Neuron (in vitro differentiated cells): Measurements from ENCODE around the gene ATOX1.

ENCODE experiments used
- H2AFZ ChIP-seq: one replicate; pipeline ENCODE4 v1.6.1; 2013; ENCODE audit warnings: low read depth, mild to moderate bottlenecking, inconsistent platforms, low read length, moderate library complexity
- H3K27me3 ChIP-seq: one replicate; pipeline ENCODE4 v1.6.1; 2013; ENCODE audit warnings: low read length; ENCODE audit not compliant: insufficient read depth
- H3K36me3 ChIP-seq: one replicate; pipeline ENCODE4 v1.6.1; 2013; ENCODE audit warnings: low read length; ENCODE audit not compliant: insufficient read depth
- H3K4me1 ChIP-seq: one replicate; pipeline ENCODE4 v1.6.1; 2013; ENCODE audit warnings: low read length; ENCODE audit not compliant: insufficient read depth
- H3K4me3 ChIP-seq: 2 replicates; pipeline ENCODE4 v1.5.1; 2013; ENCODE audit warnings: mild to moderate bottlenecking, low read length, moderate library complexity
- H3K9me3 ChIP-seq: one replicate; pipeline ENCODE4 v1.6.1; 2013; ENCODE audit warnings: low read length

ATOX1 gene

DNA sequence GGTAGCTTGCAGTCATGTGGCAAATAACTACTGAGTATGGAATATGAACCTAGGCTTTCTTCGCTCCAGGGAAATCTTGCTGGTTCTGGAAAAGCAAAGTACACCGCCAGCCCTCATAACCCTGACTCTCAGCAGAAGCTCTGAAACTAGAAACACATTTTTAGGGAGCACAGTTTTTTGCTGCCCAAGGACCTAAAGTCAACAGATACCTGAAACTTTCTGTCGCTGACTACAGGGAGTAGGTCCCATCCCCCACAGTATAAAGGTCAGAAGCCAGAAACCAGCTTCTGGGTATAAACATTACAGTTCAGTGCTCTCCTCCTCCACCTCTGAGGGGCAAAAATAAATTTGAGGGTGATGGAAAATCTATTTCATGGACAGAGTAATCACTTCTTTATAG is 3.0 kb downstream of the ATOX1 start:
- Histone ChIP-seq H3K27me3 (no peaks in the 10 kb centered on the region), H3K36me3 (peaks cover 3% of the 10 kb centered on the region), H3K9me3 (no peaks in the 10 kb centered on the region), H2AFZ (no peak overlapping the region), H3K4me3 (no peak overlapping the region), H3K4me1 (peaks cover 13% of the 10 kb centered on the region)

- peaks cover 3% of the 10 kb centered on the region for H3K36me3 ChIP-seq
Observed at GRCh38 chr5:151751593-151751992, 6.8 kb downstream of the ATOX1 start.

DNA sequence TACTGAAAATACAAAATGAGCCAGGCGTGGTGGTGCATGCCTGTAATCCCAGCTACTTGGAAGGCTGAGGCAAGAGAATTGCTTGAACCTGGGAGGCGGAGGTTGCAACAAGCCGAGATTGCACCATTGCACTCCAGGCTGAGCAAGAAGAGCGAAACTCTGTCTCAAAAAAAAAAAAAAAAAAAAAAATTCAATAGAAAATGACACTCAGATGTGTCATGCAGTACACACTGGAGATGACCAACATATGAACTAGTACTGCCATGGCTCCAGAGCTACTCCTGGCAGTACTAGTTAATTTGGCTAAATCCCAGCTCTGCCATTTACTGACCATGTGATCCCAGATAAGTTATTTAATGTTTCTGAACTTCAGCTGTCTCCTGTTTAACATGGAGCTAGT is 7.3 kb downstream of the ATOX1 start:
- H2AFZ ChIP-seq: no peak overlapping the region
- H3K4me1 ChIP-seq: no peaks in the 10 kb centered on the region
- no peaks in the 10 kb centered on the region for H3K9me3 ChIP-seq
- peaks cover 3% of the 10 kb centered on the region for H3K36me3 ChIP-seq
- no peak overlapping the region for H3K4me3 ChIP-seq
- no peaks in the 10 kb centered on the region for H3K27me3 ChIP-seq

More at GRCh38 chr5:151751593-151751992, 6.8 kb downstream of the ATOX1 start:
- H3K9me3 ChIP-seq: no peaks in the 10 kb centered on the region
- H2AFZ ChIP-seq: no peak overlapping the region
- H3K27me3 ChIP-seq: no peaks in the 10 kb centered on the region
- no peaks in the 10 kb centered on the region for H3K4me1 ChIP-seq
- H3K4me3 ChIP-seq: no peak overlapping the region

DNA sequence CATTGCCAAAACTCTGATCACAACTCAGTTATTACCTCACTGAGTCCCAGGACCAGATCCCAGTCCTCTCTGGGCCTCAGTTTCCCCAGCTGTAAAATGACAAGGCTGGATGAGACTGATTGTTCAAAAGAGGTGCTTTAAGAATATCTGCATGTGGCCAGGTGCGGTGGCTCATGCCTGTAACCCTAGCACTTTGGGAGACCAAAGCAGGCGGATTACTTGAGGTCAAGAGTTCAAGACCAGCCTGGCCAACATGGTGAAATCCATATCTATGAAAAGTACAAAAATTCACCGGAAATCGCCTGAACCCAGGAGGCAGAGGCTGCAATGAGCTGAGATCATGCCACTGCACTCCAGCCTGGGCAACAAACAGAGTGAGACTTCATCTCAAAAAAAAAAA is 8.3 kb downstream of the ATOX1 start:
- Histone ChIP-seq H3K4me3 (no peak overlapping the region), H2AFZ (no peak overlapping the region), H3K36me3 (peaks cover 12% of the 10 kb centered on the region), H3K9me3 (no peaks in the 10 kb centered on the region), H3K4me1 (no peaks in the 10 kb centered on the region), H3K27me3 (no peaks in the 10 kb centered on the region)

DNA sequence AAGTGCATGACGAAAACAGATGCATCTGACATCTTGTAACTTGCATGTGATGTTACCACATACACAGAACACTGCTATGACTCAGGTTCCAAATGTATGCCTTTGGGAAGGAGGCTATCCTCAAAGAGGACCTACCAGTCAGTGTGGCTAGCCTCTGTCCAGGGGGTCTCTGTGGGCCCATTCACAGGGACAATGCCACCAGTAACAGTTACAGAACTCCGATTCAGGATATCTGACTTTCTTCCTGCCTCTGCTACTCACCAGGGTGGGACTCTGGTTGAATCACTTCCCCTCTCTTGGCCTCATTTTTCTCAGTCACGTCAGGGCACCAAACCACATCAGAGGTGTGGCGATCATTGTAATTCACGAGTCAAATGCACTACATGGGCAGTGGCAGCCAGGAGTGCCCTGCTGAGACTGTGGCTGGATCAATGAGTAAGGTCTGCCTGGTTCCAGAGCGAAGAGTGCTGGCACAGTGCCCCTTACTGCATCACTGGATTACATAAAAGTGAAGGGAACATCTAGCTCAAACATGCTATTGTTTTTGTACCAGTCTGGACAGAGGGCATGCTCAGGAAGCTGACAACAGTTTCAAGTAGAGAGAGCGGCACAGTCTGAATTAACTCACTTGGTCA is 13.2 kb downstream of the ATOX1 start:
- Histone ChIP-seq H3K4me1 (peaks cover 4% of the 10 kb centered on the region), H3K27me3 (no peaks in the 10 kb centered on the region), H3K36me3 (peaks cover 15% of the 10 kb centered on the region), H3K4me3 (no peak overlapping the region), H3K9me3 (no peaks in the 10 kb centered on the region), H2AFZ (no peak overlapping the region)

DNA sequence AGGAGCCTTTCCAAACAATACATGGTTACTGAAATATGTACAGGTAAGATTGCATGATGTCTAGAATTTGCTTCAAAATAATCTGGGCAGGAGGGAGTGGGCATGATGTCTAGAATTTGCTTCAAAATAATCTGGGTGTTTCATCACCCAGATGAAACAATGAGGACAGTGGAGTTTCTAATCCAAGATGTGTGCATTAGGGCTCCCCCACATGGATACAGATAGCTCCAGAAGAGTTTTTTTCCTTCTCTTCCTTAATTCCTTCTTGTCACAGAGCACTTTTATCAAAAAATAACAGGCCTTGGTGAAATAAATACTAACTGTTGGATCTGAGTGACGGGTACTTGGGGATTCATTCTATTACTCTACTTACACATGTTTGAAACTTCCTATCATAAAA is 14.9 kb downstream of the ATOX1 start:
- Histone ChIP-seq H3K36me3 (peaks cover 15% of the 10 kb centered on the region), H3K4me1 (peaks cover 9% of the 10 kb centered on the region), H2AFZ (no peak overlapping the region), H3K4me3 (no peak overlapping the region), H3K27me3 (no peaks in the 10 kb centered on the region), H3K9me3 (no peaks in the 10 kb centered on the region)

DNA sequence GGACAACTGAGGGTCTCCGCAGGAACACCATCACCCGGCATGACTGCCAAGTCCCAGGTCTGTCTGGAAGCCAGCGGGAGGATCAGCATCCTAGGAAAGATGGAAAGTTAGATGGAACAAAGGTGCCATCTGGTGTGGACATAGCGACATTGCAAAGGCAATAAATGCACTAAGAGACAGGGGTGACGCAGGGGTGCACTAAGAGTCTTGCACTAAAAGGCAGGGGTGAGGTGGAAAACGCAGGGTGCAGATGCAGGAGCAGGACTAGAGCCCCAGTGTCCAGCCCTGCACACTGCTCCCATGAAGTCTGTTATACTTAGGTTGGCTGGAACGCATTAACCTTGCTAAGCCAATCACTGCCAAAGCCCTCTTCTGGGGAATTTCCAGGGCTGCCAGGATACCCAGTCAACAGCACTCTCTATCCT is 15.5 kb downstream of the ATOX1 start:
- no peak overlapping the region for H3K4me3 ChIP-seq
- no peaks in the 10 kb centered on the region for H3K9me3 ChIP-seq
- H3K36me3 ChIP-seq: peaks cover 15% of the 10 kb centered on the region
- peaks cover 9% of the 10 kb centered on the region for H3K4me1 ChIP-seq
- H2AFZ ChIP-seq: no peak overlapping the region
- H3K27me3 ChIP-seq: no peaks in the 10 kb centered on the region

GRCh38 chr5:151741678-151742423 is 16.6 kb downstream of the ATOX1 start:
- H3K36me3 ChIP-seq: peaks cover 15% of the 10 kb centered on the region
- H3K27me3 ChIP-seq: no peaks in the 10 kb centered on the region
- H3K9me3 ChIP-seq: no peaks in the 10 kb centered on the region
- no peak overlapping the region for H3K4me3 ChIP-seq
- H2AFZ ChIP-seq: no peak overlapping the region
- H3K4me1 ChIP-seq: peaks cover 9% of the 10 kb centered on the region

- Histone ChIP-seq H3K36me3 (peaks cover 14% of the 10 kb centered on the region), H3K4me3 (no peak overlapping the region), H2AFZ (no peak overlapping the region), H3K9me3 (no peaks in the 10 kb centered on the region), H3K4me1 (peaks cover 9% of the 10 kb centered on the region), H3K27me3 (no peaks in the 10 kb centered on the region)
Observed at GRCh38 chr5:151740958-151741373, 17.5 kb downstream of the ATOX1 start.

DNA sequence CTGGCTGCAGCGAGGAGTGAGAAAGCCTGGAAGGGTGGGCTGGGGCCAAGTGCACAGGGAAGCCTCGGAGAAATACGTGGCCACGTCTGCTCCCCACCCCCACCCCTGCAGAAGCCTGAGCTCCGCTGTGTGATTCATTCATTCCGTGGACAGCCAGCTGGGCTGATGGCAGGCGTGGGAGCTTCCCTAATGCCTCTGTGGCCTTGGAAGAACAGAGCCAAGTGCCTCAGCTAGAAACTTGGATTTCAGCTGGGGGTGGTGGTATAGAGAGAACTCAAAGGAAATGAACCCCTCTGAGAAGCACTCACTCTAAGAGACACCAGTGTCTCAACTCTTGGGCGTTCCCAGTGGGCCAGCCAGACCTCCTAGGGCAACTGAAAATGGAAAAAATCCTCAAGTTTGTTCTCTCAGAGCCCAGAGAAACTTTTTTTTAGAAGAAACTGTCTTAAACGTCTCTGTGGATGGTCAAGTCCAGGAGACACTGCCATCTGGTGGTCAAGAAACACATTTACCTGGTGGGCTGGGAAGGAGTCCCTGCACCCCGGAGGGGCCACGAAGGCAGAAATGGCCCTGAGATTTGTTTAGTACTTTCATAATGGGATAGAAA is 18.0 kb downstream of the ATOX1 start:
- Histone ChIP-seq H3K36me3 (peaks cover 9% of the 10 kb centered on the region), H3K27me3 (no peaks in the 10 kb centered on the region), H3K4me3 (peak overlapping the region; percentile 3), H3K4me1 (peaks cover 9% of the 10 kb centered on the region), H2AFZ (peak overlapping the region; percentile 7), H3K9me3 (no peaks in the 10 kb centered on the region)

DNA sequence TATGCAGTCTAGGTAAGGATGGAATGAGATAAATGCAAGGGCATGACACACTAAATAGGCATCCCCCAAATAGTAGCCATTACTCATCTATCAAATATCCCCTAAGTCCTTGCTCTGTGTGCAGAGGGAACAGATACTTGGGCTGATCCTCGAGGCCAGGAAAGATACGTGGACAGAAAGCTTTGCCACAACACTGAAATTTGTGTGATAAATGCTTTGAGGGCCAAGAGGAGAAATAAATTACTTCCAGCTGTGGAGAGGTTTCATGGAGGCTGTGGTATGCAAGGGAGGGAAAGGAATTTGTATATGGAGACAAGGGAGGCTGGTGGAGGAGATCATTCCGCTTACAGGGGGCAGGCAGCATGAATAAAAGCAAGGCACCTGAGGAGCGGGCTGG is 18.5 kb downstream of the ATOX1 start:
- H3K27me3 ChIP-seq: no peaks in the 10 kb centered on the region
- H3K4me1 ChIP-seq: peaks cover 9% of the 10 kb centered on the region
- peaks cover 4% of the 10 kb centered on the region for H3K36me3 ChIP-seq
- H3K4me3 ChIP-seq: peak overlapping the region; percentile 3
- no peaks in the 10 kb centered on the region for H3K9me3 ChIP-seq
- peak overlapping the region; percentile 7 for H2AFZ ChIP-seq

DNA sequence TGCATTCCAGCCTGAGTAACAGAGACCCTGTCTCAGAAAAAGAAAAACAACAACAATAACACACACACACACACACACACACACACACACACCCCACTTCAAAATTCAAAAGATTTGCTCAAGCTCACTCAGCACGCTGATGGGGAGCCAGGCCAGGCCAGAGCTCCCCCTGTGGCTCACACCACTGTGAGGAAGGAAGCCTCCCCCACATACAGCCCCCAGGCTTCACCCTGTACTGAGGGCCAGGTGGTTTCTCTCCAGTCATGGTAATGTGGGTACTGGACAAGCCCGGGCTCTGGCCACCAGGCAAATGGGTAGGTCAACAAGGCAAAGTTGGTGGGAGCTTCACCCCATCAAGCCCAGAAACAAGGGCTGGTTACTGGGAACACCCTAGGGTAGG is 19.0 kb downstream of the ATOX1 start:
- Histone ChIP-seq H3K4me1 (peaks cover 9% of the 10 kb centered on the region), H3K27me3 (no peaks in the 10 kb centered on the region), H3K9me3 (no peaks in the 10 kb centered on the region), H3K36me3 (no peaks in the 10 kb centered on the region), H2AFZ (no peak overlapping the region), H3K4me3 (no peak overlapping the region)

DNA sequence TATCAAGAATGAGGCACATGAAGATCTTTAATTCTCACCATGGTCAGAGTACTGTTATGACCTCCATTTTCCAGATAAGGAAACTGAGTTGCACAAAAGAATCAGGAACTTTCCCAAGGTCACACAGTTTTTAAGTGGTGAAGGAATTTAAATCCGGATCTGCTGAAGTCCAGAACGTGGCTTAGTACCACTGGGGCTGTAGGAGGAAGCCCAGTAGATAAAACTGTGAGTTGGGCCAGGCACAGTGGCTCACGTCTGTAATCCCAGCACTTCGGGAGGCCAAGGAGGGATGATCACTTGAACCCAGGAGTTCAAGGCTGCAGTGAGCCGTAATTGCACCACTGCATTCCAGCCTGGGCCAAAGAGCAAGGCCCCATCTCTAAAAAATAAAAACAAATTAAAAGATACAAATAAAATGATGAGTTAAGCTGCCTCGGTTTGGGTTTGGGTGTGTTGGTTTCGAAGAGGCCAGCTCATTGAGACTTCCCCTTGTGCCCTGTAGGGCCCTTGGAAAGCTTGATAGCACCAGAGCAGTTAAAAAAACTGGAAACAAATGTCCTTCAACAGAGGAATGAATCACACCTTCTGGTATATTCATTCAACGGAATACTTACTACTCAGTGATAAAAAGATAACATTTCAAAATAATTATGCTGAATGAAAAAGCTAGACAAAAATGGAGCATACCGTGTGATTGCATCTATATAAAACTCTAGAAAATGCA is 20.1 kb downstream of the ATOX1 start:
- no peaks in the 10 kb centered on the region for H3K27me3 ChIP-seq
- H2AFZ ChIP-seq: no peak overlapping the region
- no peaks in the 10 kb centered on the region for H3K36me3 ChIP-seq
- H3K9me3 ChIP-seq: no peaks in the 10 kb centered on the region
- no peak overlapping the region for H3K4me3 ChIP-seq
- peaks cover 9% of the 10 kb centered on the region for H3K4me1 ChIP-seq
